Measurements from ENCODE around the gene HIGD1B.

HIGD1B gene

GRCh38 chr17:44875761-44876160 lies 28.1 kb downstream of the HIGD1B start:
- DNase-seq (ENCODE audit: low read depth in 4 of 4, low spot score in 1 of 4): no peak

GRCh38 chr17:44877121-44877520 lies 29.4 kb downstream of the HIGD1B start:
- no peak for DNase-seq (ENCODE audit: low read depth in 4 of 4, low spot score in 1 of 4)

GRCh38 chr17:44878627-44879221 lies 31.0 kb downstream of the HIGD1B start:
- peak in 1 of 4 experiments; percentile 6 for DNase-seq (ENCODE audit: low read depth in 4 of 4, low spot score in 1 of 4)

- DNase-seq (ENCODE audit: low read depth in 4 of 4, low spot score in 1 of 4): no peak
Observed at GRCh38 chr17:44879376-44879775, 31.7 kb downstream of the HIGD1B start.

GRCh38 chr17:44880062-44880461 lies 32.4 kb downstream of the HIGD1B start:
- DNase-seq (ENCODE audit: low read depth in 4 of 4, low spot score in 1 of 4): no peak

- DNase-seq (ENCODE audit: low read depth in 4 of 4, low spot score in 1 of 4): no peak
Observed at GRCh38 chr17:44881145-44881544, 33.5 kb downstream of the HIGD1B start.

- DNase-seq (ENCODE audit: low read depth in 4 of 4, low spot score in 1 of 4): no peak
Observed at GRCh38 chr17:44884941-44885340, 37.3 kb downstream of the HIGD1B start.

GRCh38 chr17:44887016-44887415 lies 39.3 kb downstream of the HIGD1B start:
- DNase-seq (ENCODE audit: low read depth in 4 of 4, low spot score in 1 of 4): no peak

GRCh38 chr17:44887971-44888954 lies 40.6 kb downstream of the HIGD1B start:
- DNase-seq (ENCODE audit: low read depth in 4 of 4, low spot score in 1 of 4): no peak

- no peak for DNase-seq (ENCODE audit: low read depth in 4 of 4, low spot score in 1 of 4)
Observed at GRCh38 chr17:44889003-44889402, 41.3 kb downstream of the HIGD1B start.

- DNase-seq (ENCODE audit: low read depth in 4 of 4, low spot score in 1 of 4): no peak
Observed at GRCh38 chr17:44892250-44892649, 44.6 kb downstream of the HIGD1B start.

GRCh38 chr17:44894642-44895041 lies 47.0 kb downstream of the HIGD1B start:
- DNase-seq (ENCODE audit: low read depth in 4 of 4, low spot score in 1 of 4): no peak

- DNase-seq (ENCODE audit: low read depth in 4 of 4, low spot score in 1 of 4): no peak
Observed at GRCh38 chr17:44898768-44899073, 51.0 kb downstream of the HIGD1B start.

- peak; percentile 81 to 89 (median 88) for DNase-seq (ENCODE audit: low read depth in 4 of 4, low spot score in 1 of 4)
Observed at GRCh38 chr17:44899074-44899782, 51.5 kb downstream of the HIGD1B start, which contains the start of gene EFTUD2. Gene EFTUD2 (minus strand): TSS chr17:44899445. CDS start chr17:44894521, 4,924 bp downstream.

All from stimulated activated CD4-positive, alpha-beta T cell treated with anti-CD3 and anti-CD28 coated beads, Interleukin-1b, Interleukin-23, amount 100 ng/mL, for 24 hours (primary cell).